Activated T-cell treated with anti-CD3 and anti-CD28 coated beads, Interleukin-2, amount 50 U/mL, for 24 hours (primary cell): ENCODE measurements around the gene KIF26B.

Experiments
- DNase-seq: peaks from one replicate; pipeline ENCODE4 v3.0.0-alpha.2; 2020
- H3K27ac Mint-ChIP-seq: 2 replicates; pipeline ENCODE4 v1.8.0; 2020; ENCODE audit warnings: mild to moderate bottlenecking, mixed read lengths
- H3K27me3 Mint-ChIP-seq: 2 replicates; pipeline ENCODE4 v1.8.0; 2020; ENCODE audit warnings: mixed read lengths
- H3K36me3 Mint-ChIP-seq: 2 replicates; pipeline ENCODE4 v1.8.0; 2020; ENCODE audit warnings: low read depth, mixed read lengths
- H3K4me1 Mint-ChIP-seq: 2 replicates; pipeline ENCODE4 v1.8.0; 2020; ENCODE audit warnings: low read depth, mixed read lengths
- H3K4me3 Mint-ChIP-seq: 2 replicates; pipeline ENCODE4 v1.8.0; 2020; ENCODE audit warnings: mild to moderate bottlenecking, moderate library complexity, mixed read lengths
- H3K9me3 Mint-ChIP-seq: 2 replicates; pipeline ENCODE4 v1.8.0; 2020; ENCODE audit warnings: mixed read lengths

KIF26B gene

GRCh38 chr1:245153552-245154428 lies 995 bp upstream of the KIF26B start:
- Mint-ChIP-seq H3K9me3 (peaks cover 4% of the 10 kb centered on the region), H3K27ac (no peak overlapping the region), H3K4me1 (peaks cover 27% of the 10 kb centered on the region), H3K4me3 (peak overlapping the region; percentile 71), H3K27me3 (peaks cover 79% of the 10 kb centered on the region), H3K36me3 (no peaks in the 10 kb centered on the region)
- DNase-seq = peak; percentile 60

- H3K27me3 Mint-ChIP-seq = peaks cover 80% of the 10 kb centered on the region
- peak; percentile 46 for DNase-seq
- H3K9me3 Mint-ChIP-seq = peaks cover 10% of the 10 kb centered on the region
- no peaks in the 10 kb centered on the region for H3K36me3 Mint-ChIP-seq
- H3K4me1 Mint-ChIP-seq = peaks cover 27% of the 10 kb centered on the region
- peak overlapping the region; percentile 72 for H3K4me3 Mint-ChIP-seq
- no peak overlapping the region for H3K27ac Mint-ChIP-seq
Observed at GRCh38 chr1:245155272-245156040, 671 bp downstream of the KIF26B start.

- peak; percentile 87 for DNase-seq
- Mint-ChIP-seq H3K4me3 (peak overlapping the region; percentile 72), H3K27ac (no peak overlapping the region), H3K27me3 (peaks cover 73% of the 10 kb centered on the region), H3K9me3 (peaks cover 10% of the 10 kb centered on the region), H3K36me3 (no peaks in the 10 kb centered on the region), H3K4me1 (peaks cover 27% of the 10 kb centered on the region)
Observed at GRCh38 chr1:245156041-245156735, 1.4 kb downstream of the KIF26B start.

GRCh38 chr1:245156736-245157505 lies 2.1 kb downstream of the KIF26B start:
- H3K9me3 Mint-ChIP-seq = peaks cover 10% of the 10 kb centered on the region
- no peak for DNase-seq
- peak overlapping the region; percentile 40 for H3K27ac Mint-ChIP-seq
- H3K4me1 Mint-ChIP-seq = peaks cover 27% of the 10 kb centered on the region
- no peaks in the 10 kb centered on the region for H3K36me3 Mint-ChIP-seq
- peaks cover 70% of the 10 kb centered on the region for H3K27me3 Mint-ChIP-seq
- peak overlapping the region; percentile 65 for H3K4me3 Mint-ChIP-seq

- Mint-ChIP-seq H3K4me1 (peaks cover 16% of the 10 kb centered on the region), H3K9me3 (peaks cover 10% of the 10 kb centered on the region), H3K36me3 (no peaks in the 10 kb centered on the region), H3K4me3 (no peak overlapping the region), H3K27ac (no peak overlapping the region), H3K27me3 (peaks cover 60% of the 10 kb centered on the region)
- no peak for DNase-seq
Observed at GRCh38 chr1:245158913-245159312, 4.1 kb downstream of the KIF26B start.

GRCh38 chr1:245160288-245160687 lies 5.5 kb downstream of the KIF26B start:
- H3K27ac Mint-ChIP-seq = no peak overlapping the region
- H3K9me3 Mint-ChIP-seq = peaks cover 10% of the 10 kb centered on the region
- H3K4me3 Mint-ChIP-seq = no peak overlapping the region
- no peak for DNase-seq
- H3K27me3 Mint-ChIP-seq = peaks cover 64% of the 10 kb centered on the region
- H3K4me1 Mint-ChIP-seq = peaks cover 10% of the 10 kb centered on the region
- H3K36me3 Mint-ChIP-seq = no peaks in the 10 kb centered on the region

- DNase-seq = no peak
- Mint-ChIP-seq H3K4me3 (no peak overlapping the region), H3K4me1 (peaks cover 5% of the 10 kb centered on the region), H3K27me3 (peaks cover 64% of the 10 kb centered on the region), H3K27ac (no peak overlapping the region), H3K9me3 (peaks cover 10% of the 10 kb centered on the region), H3K36me3 (no peaks in the 10 kb centered on the region)
Observed at GRCh38 chr1:245160741-245161400, 6.1 kb downstream of the KIF26B start.

- Mint-ChIP-seq H3K27me3 (peaks cover 70% of the 10 kb centered on the region), H3K4me1 (peaks cover 4% of the 10 kb centered on the region), H3K9me3 (peaks cover 10% of the 10 kb centered on the region), H3K27ac (no peak overlapping the region), H3K36me3 (no peaks in the 10 kb centered on the region), H3K4me3 (no peak overlapping the region)
- no peak for DNase-seq
Observed at GRCh38 chr1:245161866-245162265, 7.1 kb downstream of the KIF26B start.

- Mint-ChIP-seq H3K4me1 (peaks cover 3% of the 10 kb centered on the region), H3K4me3 (no peak overlapping the region), H3K36me3 (no peaks in the 10 kb centered on the region), H3K27ac (no peak overlapping the region), H3K27me3 (peaks cover 82% of the 10 kb centered on the region), H3K9me3 (no peaks in the 10 kb centered on the region)
- DNase-seq = no peak
Observed at GRCh38 chr1:245166471-245166885, 11.7 kb downstream of the KIF26B start.

- Mint-ChIP-seq H3K4me1 (peaks cover 3% of the 10 kb centered on the region), H3K9me3 (no peaks in the 10 kb centered on the region), H3K27me3 (peaks cover 75% of the 10 kb centered on the region), H3K36me3 (no peaks in the 10 kb centered on the region), H3K4me3 (no peak overlapping the region), H3K27ac (no peak overlapping the region)
- DNase-seq = no peak
Observed at GRCh38 chr1:245168086-245168485, 13.3 kb downstream of the KIF26B start.

- no peak for DNase-seq
- peaks cover 3% of the 10 kb centered on the region for H3K4me1 Mint-ChIP-seq
- no peak overlapping the region for H3K27ac Mint-ChIP-seq
- no peak overlapping the region for H3K4me3 Mint-ChIP-seq
- H3K9me3 Mint-ChIP-seq = no peaks in the 10 kb centered on the region
- no peaks in the 10 kb centered on the region for H3K36me3 Mint-ChIP-seq
- H3K27me3 Mint-ChIP-seq = peaks cover 71% of the 10 kb centered on the region
Observed at GRCh38 chr1:245168906-245169305, 14.1 kb downstream of the KIF26B start.

GRCh38 chr1:245169376-245169775 lies 14.6 kb downstream of the KIF26B start:
- H3K27me3 Mint-ChIP-seq = peaks cover 69% of the 10 kb centered on the region
- H3K27ac Mint-ChIP-seq = no peak overlapping the region
- no peak overlapping the region for H3K4me3 Mint-ChIP-seq
- H3K9me3 Mint-ChIP-seq = no peaks in the 10 kb centered on the region
- no peaks in the 10 kb centered on the region for H3K36me3 Mint-ChIP-seq
- peaks cover 3% of the 10 kb centered on the region for H3K4me1 Mint-ChIP-seq
- no peak for DNase-seq

- no peaks in the 10 kb centered on the region for H3K36me3 Mint-ChIP-seq
- DNase-seq = no peak
- peaks cover 2% of the 10 kb centered on the region for H3K4me1 Mint-ChIP-seq
- no peak overlapping the region for H3K27ac Mint-ChIP-seq
- H3K27me3 Mint-ChIP-seq = peaks cover 44% of the 10 kb centered on the region
- no peaks in the 10 kb centered on the region for H3K9me3 Mint-ChIP-seq
- H3K4me3 Mint-ChIP-seq = no peak overlapping the region
Observed at GRCh38 chr1:245172026-245172425, 17.2 kb downstream of the KIF26B start.
